Activated T-cell treated with anti-CD3 and anti-CD28 coated beads for 48 hours (primary cell): Measurements from ENCODE around the gene MAP1S.
A peak's percentile ranks its signal among the peaks of the same experiment; 100 is the strongest.

Experiments
- DNase-seq: peaks from one replicate; pipeline ENCODE4 v3.0.0-alpha.2; 2020; ENCODE audit warnings: low read depth

Gene MAP1S

DNA sequence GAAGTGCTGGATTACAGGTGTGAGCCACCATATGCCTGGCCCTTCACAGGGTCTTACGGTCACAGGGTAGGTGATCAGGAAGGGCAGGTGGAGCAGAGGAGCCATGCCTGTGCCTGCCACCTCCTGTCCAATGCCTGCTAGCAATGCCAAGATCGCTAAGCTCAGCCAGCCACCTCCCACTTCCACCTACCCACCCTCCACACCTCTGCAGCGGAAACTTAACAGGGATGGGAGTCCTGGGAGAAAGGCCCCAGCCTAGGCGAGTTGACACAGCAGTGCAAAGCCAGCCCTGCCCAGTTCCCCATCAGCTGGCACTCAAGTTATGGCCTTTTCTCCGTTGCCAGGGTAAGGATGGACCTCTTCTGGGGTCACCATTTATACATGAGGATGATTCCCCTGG is 16.1 kb downstream of the MAP1S start:
- DNase-seq = no peak

DNA sequence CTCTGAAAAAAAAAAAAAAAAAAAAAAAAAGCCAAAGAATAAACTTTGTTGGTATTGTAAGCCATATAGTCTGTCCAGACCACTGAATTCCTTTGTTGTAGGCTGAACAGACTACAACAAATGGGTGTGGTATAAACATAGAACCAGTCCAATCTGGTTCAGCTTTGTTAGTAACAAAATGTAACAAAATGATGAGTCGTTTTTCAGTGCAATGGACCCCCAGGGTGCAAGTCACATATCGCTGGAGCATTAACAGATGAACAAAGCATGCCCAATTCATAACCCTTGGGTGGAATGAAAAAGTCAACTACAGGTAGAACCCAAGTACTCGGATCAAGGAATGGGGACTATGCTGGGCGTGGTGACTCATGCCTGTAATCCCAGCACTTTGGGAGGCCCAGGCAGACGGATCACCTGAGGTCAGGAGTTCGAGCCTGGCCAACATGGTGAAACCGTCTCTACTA is 18.4 kb downstream of the MAP1S start:
- no peak for DNase-seq

DNA sequence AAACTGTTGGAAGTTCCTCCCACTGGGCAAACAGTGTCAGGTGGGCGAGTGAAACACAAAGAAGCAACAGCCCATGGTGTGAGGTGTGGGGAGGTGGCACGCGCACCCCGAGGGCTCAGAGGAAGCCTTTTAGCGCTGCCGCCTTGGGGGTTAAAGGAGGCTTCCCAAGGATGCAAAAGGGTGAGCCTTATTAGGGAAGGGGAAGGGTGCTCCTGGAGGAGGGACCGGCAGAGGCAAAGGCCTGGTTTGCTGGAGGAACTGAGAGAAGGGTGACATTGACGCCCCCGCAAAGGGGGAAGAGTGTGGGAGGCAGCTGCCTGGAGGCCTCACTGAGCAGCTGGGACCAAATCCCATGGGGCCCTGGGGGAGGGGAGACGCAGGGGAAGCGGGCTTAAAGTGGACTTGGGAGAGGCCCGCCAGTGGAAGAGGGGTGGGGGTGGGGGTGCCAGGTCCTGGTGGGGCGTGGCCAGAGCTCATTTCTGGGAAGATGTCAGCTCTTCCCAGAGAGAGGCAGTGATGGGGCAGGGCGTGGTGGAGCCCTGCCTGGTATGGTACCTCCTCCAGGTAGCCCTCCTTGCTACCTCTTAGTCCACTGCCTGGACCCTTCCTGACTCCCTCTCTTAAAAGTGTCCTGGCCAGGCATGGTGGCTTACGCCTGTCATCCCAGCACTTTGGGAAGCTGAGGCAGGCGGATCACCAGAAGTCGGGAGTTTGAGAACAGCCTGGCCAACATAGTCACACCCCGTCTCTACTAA is 20.0 kb downstream of the MAP1S start:
- DNase-seq = no peak

DNA sequence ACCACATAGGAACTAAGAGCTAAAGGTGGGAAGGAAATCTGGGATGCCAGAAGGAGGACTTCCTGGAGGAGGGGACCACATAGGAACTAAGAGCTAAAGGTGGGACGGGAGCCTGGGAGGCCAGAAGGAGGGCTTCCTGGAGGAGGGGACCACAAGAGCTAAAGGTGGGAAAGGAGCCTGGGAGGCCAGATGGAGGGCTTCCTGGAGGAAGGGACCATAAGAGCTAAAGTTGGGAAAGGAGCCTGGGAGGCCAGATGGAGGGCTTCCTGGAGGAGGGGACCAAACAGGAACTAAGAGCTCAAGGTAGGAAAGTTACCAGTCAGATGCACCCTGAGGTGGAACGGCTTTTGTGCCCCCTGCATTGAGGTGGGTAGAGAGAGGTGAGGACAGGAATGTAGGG is 22.2 kb downstream of the MAP1S start:
- no peak for DNase-seq

DNA sequence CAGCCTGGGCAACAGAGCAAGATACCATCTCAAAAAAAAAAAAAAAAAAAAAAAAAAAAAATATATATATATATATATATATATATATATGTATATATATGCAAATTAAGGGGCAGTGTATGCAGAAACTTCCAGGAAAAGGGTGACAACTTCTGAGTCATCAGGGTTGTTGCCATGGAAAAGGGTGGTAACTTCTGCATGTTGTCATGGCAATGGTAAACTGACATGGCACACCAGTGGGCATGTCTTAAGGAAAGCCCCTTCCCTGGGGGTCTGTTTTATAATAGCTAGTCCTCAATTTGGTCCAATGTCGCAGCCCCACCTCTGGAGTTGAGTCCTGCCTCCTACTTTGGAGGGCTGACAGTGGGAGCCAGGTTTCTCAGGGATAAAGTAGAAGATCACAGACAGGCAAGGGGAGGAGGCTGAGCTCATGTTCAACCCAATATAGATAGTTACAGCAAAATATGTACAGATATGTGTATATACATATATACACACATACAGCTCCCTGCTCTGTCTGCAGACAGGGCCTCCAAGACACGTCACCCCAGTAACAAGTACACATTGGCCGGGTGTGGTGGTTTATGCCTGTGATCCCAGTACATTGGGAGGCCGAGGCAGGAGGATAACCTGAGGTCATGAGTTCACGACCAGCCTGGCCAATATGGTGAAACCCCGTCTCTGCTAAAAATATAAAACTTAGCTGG is 24.7 kb downstream of the MAP1S start:
- DNase-seq = no peak

DNA sequence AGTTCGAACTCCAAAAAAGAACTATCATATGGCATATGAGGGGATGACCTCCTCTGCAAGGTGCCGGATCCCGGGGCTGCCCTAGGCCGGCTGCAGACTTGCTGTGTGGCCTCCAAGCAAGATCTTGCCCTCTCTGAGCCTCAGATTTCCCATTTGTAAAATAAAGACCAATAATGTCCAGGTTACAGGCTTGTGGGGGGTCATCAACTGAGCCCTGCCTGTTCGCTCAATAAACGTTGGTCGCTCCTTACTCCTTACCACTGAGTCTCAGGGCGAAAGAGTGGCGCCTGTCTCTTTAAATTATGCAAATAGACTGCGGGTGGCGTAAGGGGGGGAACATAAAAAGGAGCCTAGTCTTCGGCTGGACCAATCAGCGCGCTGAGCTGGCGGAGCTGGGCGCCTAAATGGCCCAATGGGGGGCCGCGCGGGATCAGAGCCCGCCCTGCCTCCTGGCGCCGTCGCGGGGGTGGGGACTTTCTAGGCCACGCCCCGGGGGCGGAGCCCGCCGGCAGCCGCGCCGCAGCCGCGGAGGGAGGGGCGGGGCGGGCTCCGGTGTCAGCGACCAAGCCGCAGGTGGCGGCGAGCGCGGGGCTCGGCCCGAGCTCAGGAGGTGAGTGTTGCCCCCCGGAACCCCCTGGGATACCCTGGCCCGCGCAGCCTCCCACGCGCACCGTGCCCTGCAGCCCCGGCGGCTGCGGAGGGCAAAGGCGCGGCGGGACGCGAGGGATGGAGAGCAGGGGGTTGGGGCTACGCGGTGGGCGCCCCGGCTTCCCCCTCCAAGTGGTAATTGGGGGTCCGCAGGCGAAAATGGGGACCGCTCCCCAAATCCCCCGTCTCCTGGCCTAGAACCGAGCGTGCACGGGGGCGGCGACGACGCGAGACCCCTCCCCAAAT is 28.2 kb downstream of the MAP1S start:
- peak; percentile 94 for DNase-seq

DNA sequence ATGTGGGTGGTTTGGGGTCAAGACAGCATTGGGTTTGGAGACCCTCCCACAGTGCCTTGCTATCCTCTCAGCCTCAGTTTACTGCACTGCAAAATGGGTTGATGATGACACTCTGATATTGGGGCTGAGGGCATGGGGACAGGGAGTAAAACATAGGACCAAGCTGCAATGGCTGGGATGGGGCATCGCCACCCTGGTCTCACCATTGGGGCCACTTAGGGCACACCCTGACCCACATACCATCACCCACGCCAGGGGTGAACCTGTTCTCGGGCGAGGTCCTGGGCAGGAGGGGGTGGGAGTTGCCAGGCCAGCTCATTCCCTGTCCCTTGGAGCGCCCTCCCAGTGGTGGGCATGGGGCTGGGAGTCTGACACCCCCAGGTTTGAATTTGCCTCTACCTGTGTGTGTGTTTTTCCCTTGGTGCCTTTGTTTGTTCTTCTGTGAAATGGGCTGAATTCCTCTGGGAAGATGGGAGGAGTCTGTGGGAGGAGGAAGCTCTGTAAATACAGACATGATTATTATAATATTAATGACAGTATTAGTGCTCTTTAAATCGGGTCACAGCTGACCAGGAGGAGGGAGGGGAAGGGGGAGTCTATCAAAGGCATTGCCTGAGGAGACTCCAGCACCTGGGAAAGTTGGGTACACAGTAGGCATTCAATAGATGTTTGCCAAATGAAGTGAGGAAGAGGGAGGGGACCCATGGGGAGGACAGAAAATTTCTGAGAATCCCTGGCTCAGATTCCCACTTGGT is 29.8 kb downstream of the MAP1S start:
- no peak for DNase-seq

DNA sequence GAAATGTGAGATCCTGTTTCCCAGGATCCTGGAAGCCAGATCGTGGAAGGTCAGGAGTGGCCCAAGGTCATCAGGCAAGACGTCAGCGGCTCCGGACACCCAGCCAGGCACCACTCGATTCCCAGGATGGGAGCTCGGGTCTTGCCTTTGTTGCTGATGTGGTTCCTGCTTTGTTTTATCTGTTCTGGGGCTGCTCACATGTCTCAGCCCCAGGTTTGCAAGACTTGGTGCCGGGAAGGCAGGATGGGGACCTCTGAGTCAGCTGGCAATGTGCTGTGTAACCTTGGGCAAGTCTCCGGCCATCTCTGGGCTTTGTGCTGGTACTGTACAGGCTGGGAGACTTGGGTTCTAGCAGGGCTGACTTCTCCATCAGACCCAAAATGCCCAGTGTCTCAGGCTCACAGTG is 30.6 kb downstream of the MAP1S start:
- DNase-seq = no peak

DNA sequence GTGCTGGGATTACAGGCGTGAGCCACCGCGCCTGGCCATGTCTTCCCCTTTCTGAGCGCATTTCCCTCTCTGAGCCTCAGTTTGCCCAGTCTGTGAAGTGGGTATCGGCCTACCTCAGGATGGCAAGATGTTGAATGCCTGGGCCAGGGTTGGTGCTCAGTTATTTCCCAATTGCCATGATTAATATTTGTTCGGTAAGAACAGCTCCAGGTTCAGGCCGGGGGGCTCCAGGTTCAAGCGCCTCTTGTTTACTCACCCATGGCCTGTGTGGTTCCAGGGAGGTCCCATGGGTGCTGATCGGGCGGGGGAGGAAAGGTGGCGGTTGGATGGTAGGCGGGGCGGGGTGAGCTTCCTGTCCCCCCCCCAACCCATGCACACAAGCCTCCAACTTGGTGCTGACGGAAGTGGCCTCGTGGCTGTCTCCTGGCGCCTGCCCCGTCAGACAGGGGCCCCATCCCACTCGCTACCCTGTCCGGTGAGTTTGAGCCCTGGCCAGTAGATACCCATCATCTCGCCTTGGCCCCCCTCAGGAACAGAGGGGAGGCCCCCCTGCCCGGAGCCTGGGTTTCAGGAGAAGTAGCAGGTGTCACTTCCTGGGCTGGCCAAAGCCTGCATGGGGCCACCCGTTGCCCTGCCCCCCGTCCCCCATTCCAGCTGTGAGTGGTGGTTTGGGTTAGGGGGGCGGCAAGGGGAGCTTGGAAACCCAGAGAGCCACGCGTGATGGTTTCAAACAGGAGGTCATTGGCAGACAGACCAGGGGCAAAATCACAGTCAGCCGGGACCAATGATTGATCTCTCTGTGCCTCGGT is 32.0 kb downstream of the MAP1S start, which contains the start of gene FCHO1:
Gene FCHO1, plus strand, starts transcription at position 375 of the 809 bp plus-strand sequence. CDS start 3,688 bp downstream, outside the sequence.
- peak; percentile 80 for DNase-seq

DNA sequence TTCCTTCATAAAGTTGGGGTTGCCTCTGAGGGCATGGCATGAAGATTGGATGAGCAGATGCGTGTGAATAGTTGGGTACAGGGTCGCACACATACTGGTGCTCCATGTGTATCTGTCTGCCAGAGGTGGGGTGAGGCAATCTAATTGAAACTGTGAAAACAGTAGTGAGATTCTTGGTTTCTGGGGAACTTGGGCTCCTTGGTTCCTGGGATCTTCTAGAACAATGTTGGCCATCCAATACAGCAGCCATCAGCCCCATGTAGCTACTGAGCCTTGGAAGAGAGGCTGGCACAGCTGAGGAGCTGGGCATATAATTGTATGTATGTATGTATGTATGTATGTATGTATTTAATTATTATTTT is 32.6 kb downstream of the MAP1S start:
- no peak for DNase-seq

DNA sequence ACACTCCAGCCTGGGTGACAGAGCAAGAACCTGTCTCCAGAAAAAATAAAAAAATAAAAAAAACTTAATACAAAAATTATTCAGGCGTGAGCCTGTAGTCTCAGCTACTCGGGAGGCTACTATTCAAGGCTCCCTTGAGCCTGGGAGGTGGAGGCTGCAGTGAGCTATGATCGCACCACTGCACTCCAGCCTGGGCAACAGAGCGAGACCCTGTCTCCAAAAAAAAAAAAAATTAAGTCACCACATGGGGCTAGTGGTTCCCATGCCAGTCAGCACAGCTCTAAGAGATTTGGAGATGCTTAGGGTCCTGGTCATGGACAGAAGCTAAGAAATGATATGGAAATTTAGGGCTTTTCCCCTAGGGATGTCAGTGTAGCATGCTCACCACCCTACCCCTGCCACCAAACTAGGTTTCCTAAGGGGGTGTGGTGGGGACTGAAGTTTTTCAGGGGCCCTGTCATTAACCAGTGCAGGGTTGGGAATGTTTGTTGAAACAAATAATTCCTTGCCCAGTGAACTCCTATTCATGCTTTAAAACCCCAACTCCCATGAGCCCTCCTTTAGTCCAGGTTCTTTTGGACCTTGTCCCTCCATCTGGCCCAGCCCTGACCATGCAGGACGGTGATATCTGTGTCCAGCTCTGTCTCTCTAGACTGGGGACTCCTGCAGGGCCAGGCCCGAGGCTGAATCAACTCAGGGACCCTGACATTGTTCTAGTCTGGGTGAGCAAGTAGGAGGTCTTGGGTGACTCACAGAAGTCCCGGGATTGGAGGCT is 33.8 kb downstream of the MAP1S start:
- DNase-seq = no peak

DNA sequence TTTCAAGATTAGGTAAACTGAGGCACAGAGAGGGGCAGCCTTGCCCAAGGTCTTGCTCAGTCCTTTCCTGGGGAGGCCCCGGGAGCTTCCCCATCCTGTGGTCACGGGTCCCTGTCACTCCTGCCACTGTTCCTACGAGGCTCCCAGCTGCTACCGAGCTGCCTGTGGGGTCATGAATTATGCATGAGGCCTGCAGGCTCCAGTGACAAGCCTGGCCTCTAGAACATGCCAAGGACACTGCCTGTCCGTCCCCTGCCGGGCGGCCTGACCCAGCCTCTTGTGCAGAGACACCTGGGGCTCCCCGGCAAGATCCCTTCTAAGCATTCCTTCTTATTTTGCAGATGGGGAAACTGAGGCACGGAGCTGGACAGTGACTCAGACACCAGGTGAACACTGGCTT is 34.7 kb downstream of the MAP1S start:
- DNase-seq = no peak

DNA sequence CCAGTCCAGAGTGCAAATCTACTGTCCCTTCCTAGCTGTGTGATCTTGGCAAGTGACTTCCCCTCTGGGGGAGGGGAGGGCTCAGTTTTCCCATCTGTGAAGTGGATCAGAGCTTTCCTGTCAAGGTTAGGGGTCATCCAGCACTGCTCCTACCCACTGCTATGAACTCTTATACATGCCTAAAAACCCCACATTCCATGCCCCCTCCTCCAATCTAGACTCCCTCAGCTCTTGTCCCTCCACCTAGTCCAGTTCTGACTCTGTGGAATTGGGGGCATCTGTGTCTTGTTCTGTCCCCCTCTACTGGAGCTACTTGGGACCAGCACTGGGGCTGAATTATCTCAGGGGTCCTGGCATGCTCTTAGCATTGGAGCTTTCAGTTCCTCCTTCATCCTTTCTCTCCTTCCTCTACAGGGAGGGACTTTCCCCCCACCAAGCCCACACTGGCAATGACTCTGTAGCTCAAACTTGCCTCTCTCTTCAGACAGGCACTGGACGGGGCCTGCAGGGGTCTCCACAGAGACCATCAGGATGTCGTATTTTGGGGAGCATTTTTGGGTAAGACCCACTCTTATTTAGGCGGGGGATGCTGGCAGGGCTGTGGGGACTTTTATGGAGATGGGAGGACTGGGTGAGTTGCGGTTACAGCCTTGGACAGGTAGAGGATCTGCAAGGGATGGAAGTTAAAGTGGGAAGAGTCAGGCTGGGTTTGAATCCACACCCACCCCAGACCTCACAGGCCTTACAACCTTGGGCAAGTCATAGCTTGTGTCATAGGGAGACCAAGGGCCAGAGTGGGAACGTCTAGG is 35.6 kb downstream of the MAP1S start:
- DNase-seq = no peak

DNA sequence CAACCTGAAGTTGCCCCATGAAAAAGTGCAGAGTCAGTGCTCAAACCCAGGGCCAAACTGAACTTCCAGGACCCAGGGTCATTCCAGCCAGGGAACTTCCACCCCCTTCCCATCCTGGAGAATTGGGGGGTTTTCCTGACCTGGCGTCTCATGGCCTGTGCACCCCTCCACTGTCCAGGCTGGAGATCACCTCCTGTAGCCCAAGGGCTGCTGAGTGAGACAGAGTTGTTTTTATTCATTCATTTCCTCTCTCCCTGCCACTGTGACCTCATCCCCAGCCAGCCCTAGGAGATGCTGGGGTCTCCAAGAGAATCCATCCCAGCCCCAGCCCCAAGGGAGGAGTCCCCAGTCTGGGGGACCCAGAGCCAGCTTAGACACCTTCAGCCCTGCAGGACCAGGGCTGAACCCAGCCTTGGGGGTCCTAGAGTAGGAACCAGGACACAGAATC is 36.2 kb downstream of the MAP1S start:
- no peak for DNase-seq

DNA sequence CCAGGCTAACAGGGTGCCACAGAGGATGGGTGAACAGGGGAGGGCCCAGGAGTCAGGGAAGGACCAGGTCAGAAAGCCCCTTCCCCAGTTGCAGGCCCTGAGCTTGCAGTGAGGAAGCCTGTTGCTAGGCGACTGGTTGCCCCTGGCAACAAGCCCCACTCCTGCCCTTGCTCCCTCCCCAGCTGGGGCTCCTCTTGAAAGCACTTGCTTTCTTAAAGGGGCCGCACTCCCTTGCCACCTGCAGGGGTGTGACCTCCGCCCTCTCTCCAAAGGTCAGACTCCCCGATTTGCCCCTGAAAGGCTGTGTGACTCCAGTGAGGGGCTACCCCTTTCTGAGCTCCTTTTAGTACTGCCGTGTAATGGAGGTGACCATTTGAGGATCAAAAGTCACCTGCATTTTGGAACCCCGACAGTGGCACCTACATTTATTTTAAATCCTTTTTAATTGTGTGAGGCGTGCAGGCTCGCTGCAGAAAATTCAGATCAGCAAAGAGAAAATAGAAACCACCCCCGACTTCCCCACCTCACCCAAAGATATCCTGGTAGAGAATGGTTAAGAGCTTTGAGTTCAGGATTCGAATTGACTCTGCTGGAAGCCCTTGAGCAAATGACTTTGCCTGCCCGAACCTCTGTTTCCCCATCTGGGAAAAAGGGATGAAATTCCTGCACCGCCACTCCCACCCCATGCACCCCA is 36.8 kb downstream of the MAP1S start:
- DNase-seq = no peak

DNA sequence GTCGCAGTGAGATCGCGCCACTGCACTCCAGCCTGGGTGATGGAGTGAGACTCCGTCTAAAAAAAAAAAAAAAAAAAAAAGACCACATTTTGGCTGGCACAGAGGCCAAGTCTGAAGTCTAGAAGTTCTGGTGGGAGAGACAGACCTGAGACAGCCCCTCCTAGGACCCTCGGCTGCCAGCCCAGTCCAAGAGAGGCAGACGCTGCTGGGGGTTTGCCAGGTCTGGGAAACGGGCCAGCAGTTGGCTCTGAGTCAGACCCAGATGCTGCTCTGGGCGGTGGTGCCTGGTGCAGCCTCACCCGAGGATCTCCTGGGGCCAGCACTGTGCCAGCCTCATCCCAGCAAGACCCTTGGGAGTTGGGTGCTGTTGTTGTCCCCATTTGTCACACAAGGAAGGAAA is 37.8 kb downstream of the MAP1S start:
- DNase-seq = no peak

DNA sequence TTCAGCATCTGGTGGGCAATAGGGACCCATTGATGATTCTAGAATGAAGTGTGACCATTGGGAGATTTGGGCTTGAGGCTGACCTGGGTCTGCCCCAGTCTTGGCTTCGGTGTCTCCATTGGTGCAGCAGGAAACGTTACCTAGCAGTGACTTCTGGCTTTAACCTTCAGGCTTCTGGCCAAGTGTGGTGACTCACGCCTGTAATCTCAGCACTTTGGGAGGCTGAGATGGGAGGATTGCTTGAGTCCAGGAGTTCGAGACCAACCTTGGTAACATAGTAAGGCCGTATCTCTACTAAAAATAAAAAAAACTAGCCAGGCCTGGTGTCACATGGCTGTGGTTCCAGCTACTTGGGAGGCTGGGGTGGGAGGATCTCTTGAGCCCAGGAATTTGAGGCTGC is 39.2 kb downstream of the MAP1S start:
- DNase-seq = no peak

DNA sequence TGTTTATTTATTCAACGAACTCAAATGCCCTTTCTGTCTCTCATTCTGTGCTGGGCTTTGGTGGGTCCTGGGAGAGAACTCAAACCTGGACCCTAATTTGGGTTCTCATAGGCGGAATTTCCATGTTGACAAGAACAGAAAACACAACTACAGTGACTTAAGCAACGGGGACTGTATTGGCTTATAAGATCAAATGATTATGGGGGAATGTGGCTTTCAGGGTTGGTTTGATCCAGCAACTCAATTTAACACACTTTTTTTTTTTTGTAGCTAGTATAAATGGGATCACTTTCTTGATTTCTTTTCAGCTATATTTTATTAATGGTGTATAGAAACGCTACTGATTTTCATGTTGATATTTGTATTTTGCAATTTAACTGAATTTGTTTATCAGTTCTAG is 41.9 kb downstream of the MAP1S start:
- no peak for DNase-seq
